HG02763 (cell line): ENCODE data around the gene PROC.
"Not testable (repeated sequence)": the region's sequence is repeated elsewhere in the genome, so short reads cannot be mapped to it uniquely, and the experiment has no call there.

Source experiments
- ATAC-seq: cut with Tn5 transposase; IDR thresholded peaks from one replicate; pipeline ENCODE4 v1.9.1; 2021; ENCODE audit warnings: mild to moderate bottlenecking, moderate library complexity; ENCODE audit not compliant: unreplicated experiment

PROC gene

DNA sequence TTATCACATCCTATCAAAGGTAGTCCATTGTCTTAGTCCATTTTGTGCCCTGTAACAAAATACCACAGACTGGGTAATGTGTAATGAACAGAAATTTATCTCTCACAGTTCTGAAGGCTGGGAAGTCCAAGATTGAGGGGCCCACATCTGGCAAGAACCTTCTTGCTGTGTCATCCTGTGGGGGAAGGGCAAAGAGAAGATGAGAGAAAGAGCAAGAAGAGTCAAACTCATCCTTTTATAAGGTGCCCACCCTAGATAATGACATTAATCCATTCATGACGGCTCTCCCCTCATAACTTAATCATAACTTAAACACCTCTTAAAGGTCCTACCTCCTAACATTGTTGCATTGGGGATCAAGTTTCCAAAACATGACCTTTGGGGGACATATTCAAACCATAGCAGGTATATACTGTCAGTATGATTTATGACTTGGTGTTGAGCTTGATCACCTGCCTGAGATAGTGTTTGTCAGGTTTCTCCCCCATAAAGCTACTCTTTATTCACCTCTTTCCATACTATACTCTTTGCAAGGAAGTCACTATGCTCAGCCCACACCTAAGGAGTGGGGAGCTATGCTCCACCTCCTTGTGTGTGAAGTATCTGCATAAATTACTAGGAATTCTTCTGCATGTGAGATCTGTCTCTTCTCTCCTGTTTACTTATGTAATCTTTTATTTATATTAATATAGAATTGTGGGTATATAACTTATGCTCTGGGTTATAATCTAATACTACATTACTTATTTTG lies 25.2 kb upstream of the PROC start:
- ATAC-seq = no peak

DNA sequence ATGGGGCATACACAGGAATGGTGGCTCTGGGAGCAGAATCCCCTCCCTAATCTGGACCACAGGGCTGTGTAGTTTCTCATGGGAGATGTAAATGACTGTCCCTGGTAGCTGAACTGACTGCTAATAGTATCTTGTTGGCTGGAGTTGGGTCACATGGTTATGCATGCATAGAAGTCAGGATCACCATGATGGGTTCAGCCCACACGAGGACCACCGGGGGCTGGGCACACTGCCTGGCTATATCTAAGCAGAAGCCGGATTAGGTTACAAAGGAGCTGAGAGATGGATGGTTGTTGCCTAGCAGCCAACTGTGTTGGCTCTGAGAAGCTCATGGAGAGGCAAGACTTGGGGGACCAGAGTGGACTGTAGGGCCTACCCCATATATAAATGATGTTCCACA lies 23.7 kb upstream of the PROC start:
- no peak for ATAC-seq

DNA sequence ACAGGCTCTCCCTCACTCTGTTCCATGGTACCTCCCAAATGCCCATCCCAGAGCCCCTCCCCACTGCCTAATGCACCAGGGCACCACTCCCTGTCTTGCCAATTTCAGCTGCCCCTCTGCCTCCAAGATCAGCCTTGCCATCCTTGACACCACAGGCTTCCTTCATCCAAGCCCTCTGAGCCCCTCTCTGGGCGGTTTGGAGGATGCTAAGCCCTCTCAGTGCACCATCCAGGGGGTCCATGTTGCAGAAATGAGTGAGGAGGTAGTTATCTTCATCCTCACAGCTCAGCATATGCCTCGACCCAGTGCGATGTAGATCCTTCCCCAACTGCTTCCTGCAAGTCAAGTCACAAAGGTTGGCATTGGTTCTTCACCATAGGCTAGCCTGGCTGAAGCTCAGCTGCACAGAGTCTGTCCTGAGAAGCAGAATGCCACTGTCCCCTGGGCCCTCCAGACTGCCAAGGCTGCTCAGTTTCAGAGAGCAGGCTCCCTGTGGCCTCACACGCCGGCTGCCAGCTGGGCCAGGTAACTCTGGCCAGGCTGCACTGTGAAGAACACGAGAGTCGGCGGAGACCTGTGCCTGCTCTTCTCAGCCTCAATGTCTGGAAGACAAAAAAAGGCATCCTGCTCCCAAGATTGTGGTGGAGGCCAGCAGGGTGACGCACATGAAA lies 20.5 kb upstream of the PROC start:
- ATAC-seq = no peak

- peak; percentile 89 for ATAC-seq
Observed at GRCh38 chr2:127398239-127398590, 20.0 kb upstream of the PROC start.

GRCh38 chr2:127400533-127400896 lies 17.7 kb upstream of the PROC start:
- ATAC-seq = no peak

GRCh38 chr2:127400897-127401756 lies 17.1 kb upstream of the PROC start:
- no peak for ATAC-seq

GRCh38 chr2:127401757-127402695 lies 16.2 kb upstream of the PROC start:
- no peak for ATAC-seq

- no peak for ATAC-seq
Observed at GRCh38 chr2:127403460-127403859, 14.8 kb upstream of the PROC start.

GRCh38 chr2:127404466-127405254 lies 13.6 kb upstream of the PROC start:
- no peak for ATAC-seq

DNA sequence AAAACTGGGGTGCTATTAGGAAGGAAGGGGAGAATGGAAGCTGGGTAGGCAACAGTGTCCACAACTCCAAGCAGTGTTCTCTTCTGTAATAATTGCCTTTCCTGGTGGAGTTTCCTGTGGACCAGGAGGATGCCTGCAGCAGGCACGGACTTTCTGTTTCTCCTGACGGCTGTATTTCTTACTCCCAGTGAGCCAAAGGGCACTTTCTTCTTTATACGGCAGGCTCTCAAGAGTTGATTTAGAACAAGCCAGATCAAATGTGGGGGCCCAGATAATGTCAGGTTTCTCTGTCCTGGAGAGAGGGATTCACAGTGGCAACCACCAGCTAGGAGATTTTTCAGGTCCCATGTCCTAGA lies 13.0 kb upstream of the PROC start:
- no peak for ATAC-seq

GRCh38 chr2:127406454-127406853 lies 11.8 kb upstream of the PROC start:
- ATAC-seq = no peak

GRCh38 chr2:127407091-127407490 lies 11.1 kb upstream of the PROC start:
- no peak for ATAC-seq

GRCh38 chr2:127407661-127408003 lies 10.6 kb upstream of the PROC start:
- no peak for ATAC-seq

- ATAC-seq = peak; percentile 64
Observed at GRCh38 chr2:127408004-127408806, 10.0 kb upstream of the PROC start.

GRCh38 chr2:127408807-127409099 lies 9.5 kb upstream of the PROC start:
- ATAC-seq = no peak

GRCh38 chr2:127409716-127410115 lies 8.5 kb upstream of the PROC start:
- not testable (repeated sequence) for ATAC-seq

- no peak for ATAC-seq
Observed at GRCh38 chr2:127410871-127411652, 7.2 kb upstream of the PROC start.

DNA sequence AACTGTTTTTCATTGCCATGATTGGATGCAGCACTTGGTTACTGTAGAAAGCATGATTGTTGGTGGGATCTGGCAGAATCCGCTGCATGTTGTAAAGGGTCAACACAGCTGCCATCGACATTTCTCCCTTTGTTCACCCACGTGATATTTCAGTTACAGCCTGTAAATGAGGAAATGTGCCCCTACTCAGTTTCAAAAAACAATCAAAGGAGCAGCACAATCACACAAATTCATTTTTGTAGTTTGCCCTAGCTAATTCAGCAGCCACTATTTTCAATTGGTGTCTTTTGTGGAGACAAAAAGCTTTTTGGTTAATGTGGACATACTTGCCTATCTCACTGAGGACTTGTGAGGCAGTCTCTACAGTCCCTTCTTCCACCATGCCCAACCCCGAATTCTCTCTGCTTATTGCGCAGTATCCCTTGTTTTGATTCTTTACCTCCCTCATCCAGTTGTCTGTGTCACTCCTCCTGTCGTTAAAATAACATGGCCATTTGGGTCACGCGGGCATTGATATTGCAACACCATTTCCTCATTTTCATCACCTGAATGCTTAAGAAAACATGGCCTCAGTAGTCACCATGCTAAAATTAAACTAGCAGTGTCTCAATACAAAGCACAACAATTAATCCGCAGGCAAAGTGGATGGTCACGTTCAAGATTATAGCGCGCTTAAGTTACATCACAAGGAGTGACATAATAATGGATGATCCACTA lies 6.4 kb upstream of the PROC start:
- ATAC-seq = no peak
